ENCODE data around the gene DAGLA.

GRCh38 chr11:61725781-61726231, 45.6 kb downstream of the DAGLA start:
- TF ChIP-seq POLR2A (IDR thresholded peaks at IDR 0.05): no peak
- TF ChIP-seq POLR2AphosphoS5 (IDR thresholded peaks at IDR 0.05): no peak
- no peak for TF ChIP-seq CTCF (IDR thresholded peaks at IDR 0.05)
- no peak for TF ChIP-seq EP300 (IDR thresholded peaks at IDR 0.05)
